ENCODE measurements around the gene CASP8.
A peak's percentile ranks its signal among the peaks of the same experiment; 100 is the strongest.
"Not testable (repeated sequence)": the region's sequence is repeated elsewhere in the genome, so short reads cannot be mapped to it uniquely, and the experiment has no call there.

Gene CASP8

GRCh38 chr2:201260302-201260800 is at the start of gene CASP8:
CASP8 (plus strand) TSS chr2:201260536; CDS start chr2:201266487, 5,951 bp downstream.
- H3K4me3 ChIP-seq (ENCODE audit: low read depth, low read length) = no peak within 1 kb of the TSS

GRCh38 chr2:201215963-201216362 is 44.4 kb upstream of the CASP8 start:
- H3K4me3 ChIP-seq (ENCODE audit: low read depth, low read length) = no peak overlapping the region

- no peak overlapping the region for H3K4me3 ChIP-seq (ENCODE audit: low read depth, low read length)
Observed at GRCh38 chr2:201216918-201217317, 43.4 kb upstream of the CASP8 start.

- no peak overlapping the region for H3K4me3 ChIP-seq (ENCODE audit: low read depth, low read length)
Observed at GRCh38 chr2:201218780-201219179, 41.6 kb upstream of the CASP8 start.

GRCh38 chr2:201219328-201220096 is 40.8 kb upstream of the CASP8 start:
- no peak overlapping the region for H3K4me3 ChIP-seq (ENCODE audit: low read depth, low read length)

- no peak overlapping the region for H3K4me3 ChIP-seq (ENCODE audit: low read depth, low read length)
Observed at GRCh38 chr2:201220102-201220570, 40.2 kb upstream of the CASP8 start.

- no peak overlapping the region for H3K4me3 ChIP-seq (ENCODE audit: low read depth, low read length)
Observed at GRCh38 chr2:201223089-201224073, 37.0 kb upstream of the CASP8 start.

- no peak overlapping the region for H3K4me3 ChIP-seq (ENCODE audit: low read depth, low read length)
Observed at GRCh38 chr2:201228271-201228911, 31.9 kb upstream of the CASP8 start.

GRCh38 chr2:201228912-201229290 is 31.4 kb upstream of the CASP8 start:
- no peak overlapping the region for H3K4me3 ChIP-seq (ENCODE audit: low read depth, low read length)

- H3K4me3 ChIP-seq (ENCODE audit: low read depth, low read length) = no peak overlapping the region
Observed at GRCh38 chr2:201231781-201232466, 28.4 kb upstream of the CASP8 start.

GRCh38 chr2:201232467-201232815 is 27.9 kb upstream of the CASP8 start:
- no peak overlapping the region for H3K4me3 ChIP-seq (ENCODE audit: low read depth, low read length)

- peak overlapping the region; percentile 21 for H3K4me3 ChIP-seq (ENCODE audit: low read depth, low read length)
Observed at GRCh38 chr2:201233192-201233811, 27.0 kb upstream of the CASP8 start.

GRCh38 chr2:201233812-201234662 is 26.3 kb upstream of the CASP8 start:
- H3K4me3 ChIP-seq (ENCODE audit: low read depth, low read length) = peak overlapping the region; percentile 21

- no peak overlapping the region for H3K4me3 ChIP-seq (ENCODE audit: low read depth, low read length)
Observed at GRCh38 chr2:201234663-201235135, 25.6 kb upstream of the CASP8 start.

GRCh38 chr2:201235860-201236811 is 24.2 kb upstream of the CASP8 start:
- no peak overlapping the region for H3K4me3 ChIP-seq (ENCODE audit: low read depth, low read length)

- no peak overlapping the region for H3K4me3 ChIP-seq (ENCODE audit: low read depth, low read length)
Observed at GRCh38 chr2:201237486-201238123, 22.7 kb upstream of the CASP8 start.

GRCh38 chr2:201239167-201239935 is 21.0 kb upstream of the CASP8 start:
- H3K4me3 ChIP-seq (ENCODE audit: low read depth, low read length) = not testable (repeated sequence)

Data from iPS-11a (cell line).